HepG2 (cell line): Measurements from ENCODE around the gene PHKG1. TPM values are rescaled to one million over a fixed set of nuclear protein-coding genes. Genes with fewer than 3 reads are reported as not detected.
"Not testable (repeated sequence)": the region's sequence is repeated elsewhere in the genome, so short reads cannot be mapped to it uniquely, and the experiment has no call there.

ENCODE experiments used
- ATAC-seq: fragments of 200-7000 bp; cut with Tn5 transposase; 3 replicates; pipeline ENCODE4 v1.9.1; 2020; ENCODE audit warnings: mild to moderate bottlenecking, moderate library complexity
- BruUV-seq: library from RNA; stranded (reverse); fragments of 400-500 nt; replicated peaks from 2 replicates; lab custom pipeline; 2021; lab: Mats Ljungman, UMichigan
- CTCF ChIA-PET: fragments of 300-600 bp; formaldehyde crosslinking; extraction: SDS; loops from one replicate; lab custom pipeline; 2021; ENCODE audit warnings: low total read pairs, inconsistent platforms, low intra/inter-chr PET ratio; lab: Yijun Ruan, JAX
- POLR2A ChIA-PET: fragments of 350-600 bp; sonication (Branson Sonifier 250); formaldehyde crosslinking; loops from one replicate; lab custom pipeline; 2020; ENCODE audit warnings: antibody characterized with exemption, inconsistent platforms; lab: Yijun Ruan, JAX
- DNase-seq: peaks from one replicate; pipeline ENCODE4 v3.0.0-alpha.2; 2015; ENCODE audit warnings: low spot score
- FAIRE-seq: peaks from 3 replicates; lab custom pipeline; 2011; peaks lifted over from hg19 to GRCh38; lab: Jason Lieb, UNC
- H2AFZ ChIP-seq: one replicate; pipeline ENCODE4 v1.6.1; 2011; ENCODE audit warnings: low read length, inconsistent platforms
- H3K27ac ChIP-seq: fragments of 300-600 bp; 3 replicates; pipeline ENCODE4 v1.8.0; 2011; ENCODE audit warnings: mixed run types, mild to moderate bottlenecking, mixed read lengths, low read length, inconsistent platforms; ENCODE audit not compliant: insufficient read depth; ENCODE audit errors: extremely low read length
- H3K27me3 ChIP-seq, 2 experiments: fragments of 200-600 bp in 1 of 2; 2 replicates in 1 of 2; 3 replicates in 1 of 2; pipeline versions ENCODE4 v1.6.0 to v1.8.0; 2011; ENCODE audit warnings: low read length in 2 of 2, mild to moderate bottlenecking in 2 of 2, moderate library complexity in 2 of 2, inconsistent platforms in 1 of 2; ENCODE audit not compliant: insufficient read depth in 2 of 2, control insufficient read depth in 1 of 2
- H3K36me3 ChIP-seq, 2 experiments: fragments of 200-600 bp in 1 of 2; replicated peaks in 1 of 2; 2 replicates in 1 of 2; 3 replicates in 1 of 2; pipeline versions ENCODE4 v1.5.1 to v1.8.0; 2011; ENCODE audit warnings: low read length in 2 of 2, inconsistent platforms in 1 of 2; ENCODE audit not compliant: insufficient read depth in 2 of 2, control insufficient read depth in 1 of 2
- H3K4me1 ChIP-seq: 2 replicates; pipeline ENCODE4 v1.5.1; 2012; ENCODE audit warnings: low read length, inconsistent platforms; ENCODE audit not compliant: insufficient read depth
- H3K4me2 ChIP-seq: 2 replicates; pipeline ENCODE4 v1.6.0; 2011; ENCODE audit warnings: low read depth, low read length, inconsistent platforms
- H3K4me3 ChIP-seq, 3 experiments: fragments of 200-600 bp in 1 of 3; sonication (generic), shearing (Covaris generic) in 1 of 3; replicated peaks in 1 of 3; 2 replicates each; pipeline ENCODE4 v1.5.1; 2011 to 2016; ENCODE audit warnings: low read length in 3 of 3, inconsistent platforms in 2 of 3, low read depth in 2 of 3, mild to moderate bottlenecking in 2 of 3, control low read depth in 1 of 3, mixed read lengths in 1 of 3; ENCODE audit not compliant: insufficient read depth in 1 of 3
- H3K79me2 ChIP-seq: one replicate; pipeline ENCODE4 v1.6.1; 2011; ENCODE audit warnings: low read length, inconsistent platforms; ENCODE audit not compliant: insufficient read depth
- H3K9ac ChIP-seq: 2 replicates; pipeline ENCODE4 v1.6.0; 2011; ENCODE audit warnings: mild to moderate bottlenecking, low read depth, low read length, inconsistent platforms; ENCODE audit not compliant: insufficient read depth
- H3K9me3 ChIP-seq: 2 replicates; pipeline ENCODE4 v1.5.1; 2012; ENCODE audit warnings: mild to moderate bottlenecking, low read length
- H4K20me1 ChIP-seq: 2 replicates; pipeline ENCODE4 v1.6.0; 2011; ENCODE audit warnings: inconsistent platforms, mild to moderate bottlenecking, low read length, moderate library complexity; ENCODE audit not compliant: insufficient read depth
- ADNP ChIP-seq: sonication (generic); formaldehyde crosslinking; IDR thresholded peaks from 2 replicates; pipeline ENCODE4 v1.4.0; 2020; ENCODE audit warnings: missing genetic modification reagents
- NR2F1 ChIP-seq, 2 experiments: fragments of 450-650 bp in 1 of 2; formaldehyde crosslinking in 1 of 2; IDR thresholded peaks; 2 replicates each; pipeline versions ENCODE4 v1.5.0 to v1.6.1; 2016 to 2020; ENCODE audit warnings: mild to moderate bottlenecking in 1 of 2, missing compliant biosample characterization in 1 of 2, missing genetic modification reagents in 1 of 2, moderate library complexity in 1 of 2
- NR2F2 ChIP-seq: IDR thresholded peaks from 2 replicates; pipeline ENCODE4 v1.6.1; 2012; ENCODE audit warnings: low read depth, inconsistent platforms, borderline replicate concordance
- NR2F6 ChIP-seq, 2 experiments: IDR thresholded peaks; 2 replicates each; pipeline ENCODE4 v1.6.1; 2016; ENCODE audit warnings: antibody characterized with exemption in 1 of 2, mild to moderate bottlenecking in 1 of 2
- USF2 ChIP-seq, 2 experiments: sonication (generic) in 1 of 2; formaldehyde crosslinking in 1 of 2; IDR thresholded peaks; 2 replicates each; pipeline versions ENCODE4 v1.5.1 to v1.6.1; 2011 to 2020; ENCODE audit warnings: borderline replicate concordance in 1 of 2, low read depth in 1 of 2, low read length in 1 of 2, mild to moderate bottlenecking in 1 of 2, missing genetic modification reagents in 1 of 2, moderate library complexity in 1 of 2
- WGBS: methylation state at CpG from one replicate; pipeline ENCODE4 v1.1.6; 2017; ENCODE audit warnings: low lambda C conversion rate; 5-methylcytosine and 5-hydroxymethylcytosine counted together
- in situ Hi-C: cut with HindIII; loops from 2 replicates; pipeline ENCODE4 v1.10.0; 2017; ENCODE audit warnings: low pct_unique_long_range_greater_than_20kb; ENCODE audit not compliant: extremely low pct_ligation_motif_present
- intact Hi-C: fragments of 100-400 bp; cut with micrococcal nuclease; formaldehyde crosslinking; loops from one replicate; pipeline ENCODE4 v1.10.0; 2022; ENCODE audit not compliant: unreplicated experiment
- polyA plus RNA-seq, 8 experiments: library from polyadenylated mRNA; depleted of rRNA in 3 of 8; stranded (reverse) in 7 of 8; unstranded in 1 of 8; fragments of >200 nt; fragmentation: Illumina TruSeq in 4 of 8; extraction: Trizol in 4 of 8; gene quantifications; 2 replicates each; pipeline versions ENCODE4 v1.2.1 to v1.2.3, GENCODE V29; 2011 to 2016; ENCODE audit warnings: low read depth in 4 of 8, missing spikeins in 1 of 8, mixed read lengths in 1 of 8; ENCODE audit not compliant: insufficient read depth in 1 of 8
- total RNA-seq, 5 experiments: library from RNA; depleted of rRNA; stranded (reverse); fragments of >200 nt; fragmentation: Illumina TruSeq; extraction: Trizol; gene quantifications; 2 replicates each; pipeline ENCODE4 v1.2.3, GENCODE V29; 2016; ENCODE audit warnings: low read depth in 1 of 5

Gene PHKG1
- total and polyA plus RNA-seq, 2 of the 13 experiments (the other 11 are each of a cell fraction or from before 2014, with no cell fraction given): 0.44 to 0.71 TPM

GRCh38 chr7:56092789-56093531 is at the start of gene PHKG1 (continued):
- TF ChIP-seq ADNP (CRISPR knock-in tag): no peak

- intact Hi-C loops, BruUV-seq, POLR2A ChIA-PET: not testable (repeated sequence)
Measured at GRCh38 chr7:56131062-56131461, 38.3 kb upstream of the PHKG1 start.

More at GRCh38 chr7:56131062-56131461, 38.3 kb upstream of the PHKG1 start:
- H3K9ac ChIP-seq; in situ Hi-C loops; H3K27me3 ChIP-seq; H3K9me3 ChIP-seq; H3K4me1 ChIP-seq; H3K27ac ChIP-seq; H3K36me3 ChIP-seq; H4K20me1 ChIP-seq; CTCF ChIA-PET; H3K79me2 ChIP-seq; H3K4me3 ChIP-seq; H3K4me2 ChIP-seq; DNase-seq; TF ChIP-seq USF2 (IDR thresholded peaks at IDR 0.05; ENCODE audit: low read depth, low read length); NR2F6 (CRISPR knock-in tag; IDR thresholded peaks at IDR 0.05): not testable (repeated sequence)
- TF ChIP-seq NR2F1 (CRISPR knock-in tag; IDR thresholded peaks at IDR 0.05): peak; percentile 14 to 36; a peak in 1 of 4 replicates
- TF ChIP-seq USF2 (CRISPR knock-in tag; IDR thresholded peaks at IDR 0.05; ENCODE audit: borderline replicate concordance): peak; percentile 66; the same call in 1 of the 2 replicates
- peak; percentile 51 for TF ChIP-seq NR2F6 (IDR thresholded peaks at IDR 0.05)
- TF ChIP-seq NR2F2: 0 out of 2 replicates have a peak, but pooled peaks have one; percentile 30
- WGBS: 13% methylated on average over 2 of the region's 2 CpGs
- peak overlapping the region; percentile 63 for H2AFZ ChIP-seq
- ATAC-seq (peak; percentile 93), FAIRE-seq (peak; percentile 18)
